MCF 10A (cell line): Measurements from ENCODE around the gene DENND1C. TPM values are rescaled to one million over a fixed set of nuclear protein-coding genes. Genes with fewer than 3 reads are reported as not detected.

Experiments used
- BruUV-seq: library from RNA; stranded (reverse); fragments of 400-500 nt; replicated peaks from 2 replicates; lab custom pipeline; 2021; lab: Mats Ljungman, UMichigan
- CTCF ChIA-PET: fragments of 300-600 bp; sonication (Branson Sonifier 250); formaldehyde crosslinking; extraction: SDS; loops from one replicate; lab custom pipeline; 2021; ENCODE audit warnings: antibody characterized with exemption, inconsistent platforms; lab: Yijun Ruan, JAX
- POLR2A ChIA-PET: fragments of 300-600, 350-650 bp; sonication (Branson Sonifier 250); formaldehyde crosslinking; extraction: SDS; loops from one replicate; lab custom pipeline; 2020; ENCODE audit warnings: antibody characterized with exemption, inconsistent platforms; lab: Yijun Ruan, JAX
- DNase-seq: peaks from one replicate; pipeline ENCODE4 v3.0.0-alpha.2; 2018; ENCODE audit not compliant: unreplicated experiment
- H3K27ac Mint-ChIP-seq: one replicate; pipeline ENCODE4 v1.8.0; 2022; ENCODE audit warnings: mild to moderate bottlenecking, low read depth, mixed read lengths; ENCODE audit not compliant: unreplicated experiment
- H3K27me3 Mint-ChIP-seq: one replicate; pipeline ENCODE4 v1.8.0; 2022; ENCODE audit warnings: mixed read lengths; ENCODE audit not compliant: insufficient read depth, unreplicated experiment
- H3K36me3 Mint-ChIP-seq: one replicate; pipeline ENCODE4 v1.8.0; 2022; ENCODE audit warnings: mild to moderate bottlenecking, moderate library complexity, mixed read lengths; ENCODE audit not compliant: insufficient read depth, unreplicated experiment
- H3K4me1 Mint-ChIP-seq: one replicate; pipeline ENCODE4 v1.8.0; 2022; ENCODE audit warnings: mixed read lengths; ENCODE audit not compliant: insufficient read depth, unreplicated experiment
- H3K4me3 Mint-ChIP-seq: one replicate; pipeline ENCODE4 v1.8.0; 2022; ENCODE audit warnings: mild to moderate bottlenecking, moderate library complexity, mixed read lengths; ENCODE audit not compliant: unreplicated experiment
- H3K9me3 Mint-ChIP-seq: one replicate; pipeline ENCODE4 v1.8.0; 2022; ENCODE audit warnings: mixed read lengths; ENCODE audit not compliant: unreplicated experiment
- intact Hi-C: fragments of 100-400 bp; cut with micrococcal nuclease; formaldehyde crosslinking; loops from 2 replicates; pipeline ENCODE4 v1.14.1; 2022
- total RNA-seq: library from RNA; stranded (reverse); gene quantifications from 2 replicates; pipeline ENCODE4 v1.2.3, GENCODE V29; 2022
- TF ChIP-seq, protein P1 (sequence below): fragments of 200-600 bp; IDR thresholded peaks from one replicate; pipeline ENCODE4 v1.8.0; 2022; ENCODE audit warnings: antibody characterized with exemption, mild to moderate bottlenecking; ENCODE audit not compliant: unreplicated experiment

The DENND1C gene
- total RNA-seq, 1 experiment from 2014 or later: not detected

DNA sequence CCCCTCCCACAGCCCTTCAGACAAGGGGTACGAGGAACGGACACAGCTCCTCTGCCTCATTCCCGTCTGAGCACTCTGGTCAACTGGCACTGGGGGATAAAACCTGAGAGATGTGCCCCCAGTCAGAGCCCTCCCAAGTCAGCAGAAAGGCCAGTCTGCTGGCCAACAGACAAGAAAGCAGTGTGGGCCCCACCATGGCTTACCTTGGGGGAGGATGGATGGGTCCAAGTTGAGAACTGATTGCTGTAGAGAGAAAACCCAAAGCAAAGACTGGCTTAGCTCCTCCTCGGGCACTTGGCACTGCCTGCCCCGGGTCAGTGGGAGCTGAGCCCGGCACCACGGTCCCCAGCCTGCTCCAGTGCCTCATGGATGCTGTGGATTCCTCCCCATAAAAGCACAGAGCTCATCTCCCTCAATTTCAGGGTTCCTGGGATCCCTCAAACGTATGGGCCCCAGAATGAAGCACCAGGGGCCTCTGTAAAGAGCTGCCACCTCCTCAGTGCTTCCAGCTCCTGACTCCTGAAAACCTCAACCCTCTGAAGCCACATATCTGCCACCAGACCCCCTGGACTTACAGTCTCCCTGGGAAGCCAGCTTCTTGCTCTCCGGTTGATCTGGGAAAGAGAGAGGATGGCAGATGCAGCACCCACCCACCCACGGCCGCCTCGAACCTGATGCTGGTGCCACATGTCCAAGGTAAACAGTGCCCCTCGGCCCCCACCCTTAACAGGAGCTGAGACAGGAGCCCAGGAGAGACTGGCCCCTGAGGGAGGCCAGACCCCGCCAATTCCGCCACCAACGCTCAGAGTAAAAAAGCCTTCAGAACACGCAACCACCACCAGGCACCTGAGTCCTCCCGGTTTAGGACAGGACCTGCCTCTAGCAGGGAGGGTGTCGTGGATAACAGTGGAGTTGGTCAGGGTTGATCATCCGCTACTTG lies 60.2 kb downstream of the DENND1C start:
- peaks cover 59% of the 10 kb centered on the region for H3K36me3 Mint-ChIP-seq
- intact Hi-C loops: no loop called here
- CTCF ChIA-PET: interaction anchor here (0.6 to 1.2 kb wide), 4 partner anchors 154 to 1282 kb away, joined by 3 to 4 read pairs (median 3); no protein-coding TSS in a partner anchor
- no peaks in the 10 kb centered on the region for H3K9me3 Mint-ChIP-seq
- H3K4me3 Mint-ChIP-seq: peak overlapping the region; percentile 87
- POLR2A ChIA-PET: interaction anchor here (0.7 to 0.9 kb wide), 2 partner anchors 78 to 85 kb away, joined by 3 read pairs; no protein-coding TSS in a partner anchor
- BruUV-seq: no TSS peak
- no peak for DNase-seq
- TF ChIP-seq, protein P1, sequence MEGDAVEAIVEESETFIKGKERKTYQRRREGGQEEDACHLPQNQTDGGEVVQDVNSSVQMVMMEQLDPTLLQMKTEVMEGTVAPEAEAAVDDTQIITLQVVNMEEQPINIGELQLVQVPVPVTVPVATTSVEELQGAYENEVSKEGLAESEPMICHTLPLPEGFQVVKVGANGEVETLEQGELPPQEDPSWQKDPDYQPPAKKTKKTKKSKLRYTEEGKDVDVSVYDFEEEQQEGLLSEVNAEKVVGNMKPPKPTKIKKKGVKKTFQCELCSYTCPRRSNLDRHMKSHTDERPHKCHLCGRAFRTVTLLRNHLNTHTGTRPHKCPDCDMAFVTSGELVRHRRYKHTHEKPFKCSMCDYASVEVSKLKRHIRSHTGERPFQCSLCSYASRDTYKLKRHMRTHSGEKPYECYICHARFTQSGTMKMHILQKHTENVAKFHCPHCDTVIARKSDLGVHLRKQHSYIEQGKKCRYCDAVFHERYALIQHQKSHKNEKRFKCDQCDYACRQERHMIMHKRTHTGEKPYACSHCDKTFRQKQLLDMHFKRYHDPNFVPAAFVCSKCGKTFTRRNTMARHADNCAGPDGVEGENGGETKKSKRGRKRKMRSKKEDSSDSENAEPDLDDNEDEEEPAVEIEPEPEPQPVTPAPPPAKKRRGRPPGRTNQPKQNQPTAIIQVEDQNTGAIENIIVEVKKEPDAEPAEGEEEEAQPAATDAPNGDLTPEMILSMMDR: no peak
- no peaks in the 10 kb centered on the region for H3K27me3 Mint-ChIP-seq
- no peak overlapping the region for H3K27ac Mint-ChIP-seq
- peaks cover 20% of the 10 kb centered on the region for H3K4me1 Mint-ChIP-seq

DNA sequence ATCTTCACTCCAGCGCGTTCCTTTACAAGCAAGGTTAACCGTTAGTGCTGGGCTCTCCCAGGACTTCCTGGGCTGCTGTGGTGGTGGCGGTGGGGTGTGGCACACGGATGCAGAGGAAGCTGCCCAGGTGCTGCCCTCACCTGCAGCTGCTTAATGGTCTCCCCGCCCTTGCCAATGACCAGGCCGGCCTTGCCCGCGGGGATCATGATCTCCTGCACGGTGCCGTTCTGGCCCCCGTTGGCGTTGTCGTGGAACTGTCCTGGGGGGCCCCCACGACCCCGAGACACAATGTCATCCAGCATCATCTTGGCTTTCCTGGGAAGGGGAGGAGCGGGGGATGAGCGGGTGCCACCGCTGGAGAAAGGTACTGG lies 63.0 kb downstream of the DENND1C start:
- no peak for DNase-seq
- no TSS peak for BruUV-seq
- TF ChIP-seq, protein P1: no peak
- POLR2A ChIA-PET: no interaction called here
- CTCF ChIA-PET: no interaction called here
- intact Hi-C loops: loop anchor here (5.0 kb wide), 1 partner anchor 291 kb away; no protein-coding TSS in a partner anchor
- Mint-ChIP-seq H3K27ac (no peak overlapping the region), H3K27me3 (no peaks in the 10 kb centered on the region), H3K9me3 (no peaks in the 10 kb centered on the region), H3K4me3 (no peak overlapping the region), H3K4me1 (peaks cover 14% of the 10 kb centered on the region), H3K36me3 (peaks cover 84% of the 10 kb centered on the region)

DNA sequence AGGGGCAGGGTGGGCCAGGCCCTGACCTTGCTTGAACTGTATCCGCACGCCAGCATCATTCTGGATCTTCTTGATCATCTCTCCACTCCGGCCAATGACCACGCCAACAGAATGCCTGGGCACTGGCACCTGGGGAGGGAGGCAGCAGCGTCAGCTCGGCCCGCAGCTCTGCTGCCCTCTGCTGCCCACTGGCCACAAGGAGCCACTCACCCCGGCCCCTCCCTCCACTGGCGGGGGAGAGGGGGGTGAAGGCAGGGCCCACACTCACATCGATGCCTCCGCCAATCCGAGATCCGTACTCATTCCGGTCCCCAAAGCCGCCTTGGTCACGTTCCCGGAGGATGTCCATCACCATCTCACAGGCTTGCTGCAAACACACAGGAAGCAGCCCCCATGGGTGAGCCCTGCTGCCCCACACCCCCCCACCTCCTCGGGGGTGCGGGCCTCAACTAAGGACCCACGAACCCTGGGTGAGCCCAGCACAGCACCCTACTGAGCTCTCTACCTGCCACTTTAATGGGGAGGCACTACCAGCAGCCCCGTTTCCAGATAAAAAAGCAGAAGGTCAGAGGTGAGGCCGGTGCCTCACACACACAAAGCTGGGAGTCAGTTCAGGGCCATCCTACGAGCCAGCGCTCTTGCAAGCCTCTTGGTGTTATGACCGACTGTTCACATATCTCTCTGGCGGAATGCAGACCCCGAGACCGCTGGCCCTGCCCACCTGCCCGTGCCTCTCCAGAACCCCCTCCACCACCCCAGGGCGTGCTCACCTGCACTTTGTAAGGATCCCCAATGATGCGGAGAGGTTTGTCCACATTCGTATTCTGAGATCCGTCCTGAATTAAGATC lies 63.6 kb downstream of the DENND1C start:
- CTCF ChIA-PET: interaction anchor here (0.6 kb wide), 1 partner anchor 14 kb away, joined by 5 read pairs; no protein-coding TSS in a partner anchor
- H3K36me3 Mint-ChIP-seq: peaks cover 87% of the 10 kb centered on the region
- no peak overlapping the region for H3K27ac Mint-ChIP-seq
- TF ChIP-seq, protein P1: peak; percentile 24
- H3K27me3 Mint-ChIP-seq: no peaks in the 10 kb centered on the region
- DNase-seq: peak; percentile 14
- no TSS peak for BruUV-seq
- peaks cover 7% of the 10 kb centered on the region for H3K4me1 Mint-ChIP-seq
- no peak overlapping the region for H3K4me3 Mint-ChIP-seq
- no peaks in the 10 kb centered on the region for H3K9me3 Mint-ChIP-seq
- intact Hi-C loops: loop anchor here (5.0 kb wide), 1 partner anchor 291 kb away; no protein-coding TSS in a partner anchor
- POLR2A ChIA-PET: interaction anchor here (0.6 kb wide), 1 partner anchor 65 kb away, joined by 4 read pairs; no protein-coding TSS in a partner anchor

Other genes with a start within 250 kb of the DENND1C start
- 53.9 and 59.0 TPM in 2 replicates for gene MLLT1, start 201.8 kb downstream of the DENND1C start, total RNA-seq
- not detected in 2 replicates for gene ACER1, start 148.2 kb downstream of the DENND1C start, total RNA-seq
- gene CLPP, start 120.3 kb downstream of the DENND1C start, total RNA-seq: 132 and 142 TPM in 2 replicates
- 49.9 and 51.5 TPM in 2 replicates for gene ALKBH7, start 109.0 kb downstream of the DENND1C start, total RNA-seq
- 1.1 and 1.9 TPM in 2 replicates for gene PSPN, start 105.9 kb downstream of the DENND1C start, total RNA-seq
- gene GTF2F1, start 88.6 kb downstream of the DENND1C start, total RNA-seq: 65.6 and 84.8 TPM in 2 replicates
- gene KHSRP, start 57.0 kb downstream of the DENND1C start, total RNA-seq: 269 and 278 TPM in 2 replicates
- gene SLC25A41, start 48.0 kb downstream of the DENND1C start, total RNA-seq: not detected in 2 replicates
- gene SLC25A23, start 22.0 kb downstream of the DENND1C start, total RNA-seq: 14.5 and 21.3 TPM in 2 replicates
- 13.6 and 15.6 TPM in 2 replicates for gene CRB3, start 17.5 kb downstream of the DENND1C start, total RNA-seq
- not detected in 2 replicates for gene TUBB4A, start 20.5 kb upstream of the DENND1C start, total RNA-seq
- gene TNFSF9, start 49.2 kb upstream of the DENND1C start, total RNA-seq: 6.2 and 6.9 TPM in 2 replicates
- gene CD70, start 109.4 kb upstream of the DENND1C start, total RNA-seq: 13.4 and 14.7 TPM in 2 replicates
- gene TNFSF14, start 188.4 kb upstream of the DENND1C start, total RNA-seq: 12.1 and 12.2 TPM in 2 replicates
- 842 and 872 TPM in 2 replicates for gene C3, start 238.9 kb upstream of the DENND1C start, total RNA-seq